ENCODE results near the gene OSBPL10. TPM values are rescaled to one million over a fixed set of nuclear protein-coding genes. Genes with fewer than 3 reads are reported as not detected.

The OSBPL10 gene
- total RNA-seq, 2 experiments from 2014 or later = 0.26 to 2.3 TPM

DNA sequence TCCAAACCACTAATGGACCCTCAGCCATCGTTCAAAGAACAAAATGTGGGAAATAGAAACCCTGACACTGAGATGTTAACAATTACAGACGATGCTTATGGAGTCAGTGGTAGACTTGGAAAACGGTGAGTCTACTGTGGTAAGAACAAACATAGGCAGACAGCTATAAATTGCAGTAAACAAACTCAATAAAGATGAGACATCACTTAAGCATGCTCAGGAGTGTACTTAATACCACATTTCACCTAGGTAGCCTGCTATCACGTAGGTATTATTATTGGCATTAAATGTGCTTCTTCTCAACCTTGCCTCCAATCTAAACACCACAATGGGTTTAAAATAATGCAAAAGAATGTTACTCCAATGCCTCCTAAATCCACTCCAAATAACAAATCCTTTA lies 2.5 kb downstream of the OSBPL10 start:
- ATAC-seq = no peak
- Mint-ChIP-seq H3K36me3 (no peaks in the 10 kb centered on the region), H3K4me3 (no peak overlapping the region), H3K9me3 (ENCODE audit: low read depth) (no peaks in the 10 kb centered on the region), H3K4me1 (peaks cover 20% of the 10 kb centered on the region), H3K27me3 (peaks cover 71% of the 10 kb centered on the region), H3K27ac (no peak overlapping the region)
- no peak for DNase-seq
- CTCF ChIA-PET = no interaction called here

DNA sequence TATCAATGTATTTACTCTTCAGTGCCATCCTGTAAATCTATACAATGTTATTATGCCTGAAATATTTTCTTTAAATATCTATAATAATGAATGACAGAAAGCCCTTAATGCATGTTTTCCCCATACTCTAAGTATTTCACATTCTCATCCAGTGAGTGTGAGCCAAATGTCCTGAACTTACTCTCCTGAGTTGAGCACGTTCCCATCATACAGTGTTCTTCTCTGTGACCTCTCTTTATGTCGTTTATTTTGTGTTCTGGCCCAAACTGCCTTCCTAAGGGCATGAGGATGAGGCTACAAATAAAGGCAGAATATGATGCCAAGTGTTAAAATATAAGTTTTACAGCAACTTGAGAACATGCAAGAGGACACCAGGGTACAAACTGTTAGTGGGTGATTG lies 3.3 kb downstream of the OSBPL10 start:
- Mint-ChIP-seq H3K4me1 (peaks cover 20% of the 10 kb centered on the region), H3K4me3 (no peak overlapping the region), H3K9me3 (ENCODE audit: low read depth) (no peaks in the 10 kb centered on the region), H3K27ac (no peak overlapping the region), H3K36me3 (no peaks in the 10 kb centered on the region), H3K27me3 (peaks cover 65% of the 10 kb centered on the region)
- CTCF ChIA-PET = no interaction called here
- ATAC-seq (no peak), DNase-seq (no peak)

DNA sequence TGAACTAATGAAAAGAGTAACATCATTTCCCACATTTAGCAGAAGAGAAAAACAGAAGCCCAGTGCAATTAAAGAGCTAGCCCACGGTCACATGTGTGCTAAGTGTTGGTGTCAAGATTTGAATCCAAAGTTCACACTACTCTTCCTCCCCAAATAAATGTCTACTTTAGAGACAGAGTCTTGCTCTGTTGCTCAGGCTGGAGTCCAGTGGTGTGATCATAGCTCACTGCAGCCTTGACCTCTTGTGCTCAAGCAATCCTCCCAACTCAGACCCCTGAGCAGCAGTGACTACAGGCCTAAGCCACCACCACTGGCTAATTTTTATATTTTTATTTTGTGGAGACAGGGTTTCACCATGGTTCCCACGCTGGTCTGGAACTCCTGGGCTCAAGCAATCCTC lies 4.8 kb downstream of the OSBPL10 start:
- Mint-ChIP-seq H3K36me3 (no peaks in the 10 kb centered on the region), H3K4me3 (no peak overlapping the region), H3K4me1 (peaks cover 20% of the 10 kb centered on the region), H3K27me3 (peaks cover 51% of the 10 kb centered on the region), H3K9me3 (ENCODE audit: low read depth) (no peaks in the 10 kb centered on the region), H3K27ac (no peak overlapping the region)
- DNase-seq (no peak), ATAC-seq (no peak)
- CTCF ChIA-PET = interaction anchor here (1.3 kb wide), 1 partner anchor 168 kb away, joined by 4 read pairs; no protein-coding TSS in a partner anchor

DNA sequence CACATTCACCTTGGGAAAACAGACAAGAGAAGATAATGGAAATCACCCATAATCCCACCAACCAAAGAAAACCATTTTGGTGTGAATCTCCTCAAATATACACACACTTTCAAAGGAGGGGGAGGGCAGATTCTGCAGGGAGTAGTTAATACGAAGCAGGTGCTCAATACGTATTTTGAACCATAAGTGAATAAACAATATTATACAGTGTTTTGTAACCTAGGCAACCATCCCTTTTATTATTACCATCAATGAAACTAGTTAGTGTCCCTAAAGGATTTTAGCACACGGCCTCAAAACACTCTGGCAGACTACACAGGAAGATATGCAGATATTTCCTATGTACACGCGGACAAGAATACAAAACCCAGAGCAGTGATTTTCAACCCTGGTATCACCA lies 6.1 kb downstream of the OSBPL10 start:
- H3K4me3 Mint-ChIP-seq = no peak overlapping the region
- peaks cover 14% of the 10 kb centered on the region for H3K4me1 Mint-ChIP-seq
- H3K27ac Mint-ChIP-seq = no peak overlapping the region
- DNase-seq = no peak
- no peaks in the 10 kb centered on the region for H3K36me3 Mint-ChIP-seq
- CTCF ChIA-PET = no interaction called here
- no peak for ATAC-seq
- peaks cover 45% of the 10 kb centered on the region for H3K27me3 Mint-ChIP-seq
- H3K9me3 Mint-ChIP-seq (ENCODE audit: low read depth) = no peaks in the 10 kb centered on the region

DNA sequence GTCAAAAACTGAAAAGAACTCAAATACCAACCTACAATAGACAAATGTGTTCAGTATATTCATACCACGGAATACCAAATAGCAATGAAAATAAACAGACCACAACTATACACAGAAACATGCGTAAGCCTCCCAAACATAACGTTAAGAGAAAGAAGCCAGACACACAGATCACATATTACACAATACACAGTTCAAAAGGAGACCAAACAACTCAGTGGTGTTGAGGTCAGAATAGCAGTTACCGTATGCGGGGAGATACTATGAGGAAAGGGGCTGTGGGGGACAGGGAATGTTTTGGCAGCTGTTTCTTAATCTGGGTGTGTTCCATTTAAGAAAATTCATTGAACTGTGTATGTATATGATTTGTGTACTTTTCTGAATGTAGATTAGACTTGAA lies 6.6 kb downstream of the OSBPL10 start:
- peaks cover 42% of the 10 kb centered on the region for H3K27me3 Mint-ChIP-seq
- CTCF ChIA-PET = no interaction called here
- H3K36me3 Mint-ChIP-seq = no peaks in the 10 kb centered on the region
- H3K9me3 Mint-ChIP-seq (ENCODE audit: low read depth) = no peaks in the 10 kb centered on the region
- no peak for ATAC-seq
- peaks cover 12% of the 10 kb centered on the region for H3K4me1 Mint-ChIP-seq
- DNase-seq = no peak
- no peak overlapping the region for H3K27ac Mint-ChIP-seq
- no peak overlapping the region for H3K4me3 Mint-ChIP-seq

DNA sequence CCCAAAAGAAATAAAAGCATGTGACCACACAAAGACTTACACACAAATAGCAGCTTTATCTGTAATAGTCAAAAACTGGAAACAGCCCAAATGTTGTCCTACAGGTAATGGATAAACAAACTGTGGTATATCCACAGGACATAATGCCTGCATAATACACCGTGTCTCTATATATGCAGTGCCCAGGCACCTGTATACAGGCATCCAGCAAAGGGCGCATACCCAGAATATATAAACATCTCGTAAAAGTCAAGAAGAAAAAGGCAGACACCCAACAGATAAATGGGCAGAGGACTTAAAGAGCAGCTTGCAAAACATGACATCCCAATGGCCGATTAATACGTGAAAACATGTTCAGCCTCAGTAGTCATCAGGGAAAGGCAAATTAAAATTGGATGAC lies 7.2 kb downstream of the OSBPL10 start:
- Mint-ChIP-seq H3K4me1 (peaks cover 5% of the 10 kb centered on the region), H3K36me3 (no peaks in the 10 kb centered on the region), H3K27ac (no peak overlapping the region), H3K4me3 (no peak overlapping the region), H3K27me3 (peaks cover 36% of the 10 kb centered on the region), H3K9me3 (ENCODE audit: low read depth) (no peaks in the 10 kb centered on the region)
- DNase-seq = no peak
- ATAC-seq = no peak
- CTCF ChIA-PET = no interaction called here

DNA sequence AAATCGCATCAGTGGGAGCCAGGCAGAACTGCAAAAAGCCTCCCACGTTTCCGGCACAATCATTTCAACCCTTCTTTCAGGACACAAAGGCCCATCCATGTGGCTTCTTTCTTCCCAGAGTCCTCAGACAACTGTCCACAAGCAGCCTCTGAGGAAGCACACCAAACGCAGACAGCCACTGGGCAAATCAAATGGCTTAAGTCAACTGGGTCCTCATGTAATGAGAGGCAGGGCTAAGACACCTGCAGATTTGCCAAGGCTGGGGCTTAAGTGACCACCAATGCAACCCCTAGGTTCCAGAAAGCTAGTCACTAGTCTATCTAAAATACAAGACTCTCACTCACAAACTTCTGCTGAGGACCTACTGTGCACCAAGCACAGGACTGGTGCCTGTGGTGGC lies 8.0 kb downstream of the OSBPL10 start:
- Mint-ChIP-seq H3K27ac (no peak overlapping the region), H3K36me3 (no peaks in the 10 kb centered on the region), H3K4me1 (peaks cover 4% of the 10 kb centered on the region), H3K4me3 (no peak overlapping the region), H3K27me3 (peaks cover 30% of the 10 kb centered on the region), H3K9me3 (ENCODE audit: low read depth) (no peaks in the 10 kb centered on the region)
- ATAC-seq (no peak), DNase-seq (no peak)
- CTCF ChIA-PET = no interaction called here

DNA sequence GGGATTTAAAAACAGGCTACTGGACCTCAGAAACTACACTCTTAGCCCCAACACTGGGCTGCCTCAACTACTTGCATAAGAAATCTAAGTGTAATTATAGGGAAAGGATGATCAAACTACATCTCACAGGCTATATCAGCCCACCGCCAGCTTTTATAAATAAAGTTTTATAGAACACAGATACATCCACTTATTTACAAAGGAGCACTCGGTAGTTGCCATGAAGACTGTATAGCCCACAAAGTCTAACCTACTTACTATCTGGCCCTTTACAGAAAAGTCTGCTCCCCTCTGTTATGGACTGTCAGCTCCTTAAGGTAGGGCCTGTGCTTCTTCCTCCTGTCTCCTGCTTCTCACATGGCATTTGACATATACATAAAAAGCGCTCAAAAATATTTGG lies 9.5 kb downstream of the OSBPL10 start:
- no peak overlapping the region for H3K4me3 Mint-ChIP-seq
- peaks cover 4% of the 10 kb centered on the region for H3K4me1 Mint-ChIP-seq
- no peak for DNase-seq
- CTCF ChIA-PET = no interaction called here
- no peaks in the 10 kb centered on the region for H3K36me3 Mint-ChIP-seq
- H3K27me3 Mint-ChIP-seq = peaks cover 22% of the 10 kb centered on the region
- no peak overlapping the region for H3K27ac Mint-ChIP-seq
- no peaks in the 10 kb centered on the region for H3K9me3 Mint-ChIP-seq (ENCODE audit: low read depth)
- ATAC-seq = no peak

DNA sequence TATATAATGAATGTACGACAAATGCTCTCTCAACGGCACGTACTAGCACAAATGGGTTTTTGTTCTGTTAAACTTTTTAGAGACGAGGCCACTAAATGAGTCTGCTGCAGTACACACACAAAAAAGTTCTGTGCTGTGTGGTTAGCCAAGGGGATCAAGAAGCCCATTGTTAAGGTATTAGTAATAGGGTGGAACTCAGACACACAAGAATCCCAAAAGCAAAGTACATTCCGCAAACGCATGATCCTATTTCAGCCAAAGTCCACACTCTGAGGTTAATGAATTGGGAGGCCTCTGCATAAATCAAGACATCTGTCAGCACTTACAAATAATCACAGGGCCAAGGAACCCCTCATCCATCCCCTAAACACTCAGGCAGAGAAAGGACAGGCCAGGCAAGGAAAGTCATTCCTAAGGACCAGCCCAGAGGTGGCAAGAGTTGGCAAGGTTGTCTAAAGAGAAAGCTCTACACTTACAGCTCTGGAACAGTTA lies 12.1 kb downstream of the OSBPL10 start:
- Mint-ChIP-seq H3K27me3 (peaks cover 11% of the 10 kb centered on the region), H3K4me1 (peaks cover 4% of the 10 kb centered on the region), H3K9me3 (ENCODE audit: low read depth) (no peaks in the 10 kb centered on the region), H3K4me3 (no peak overlapping the region), H3K27ac (no peak overlapping the region), H3K36me3 (no peaks in the 10 kb centered on the region)
- no peak for DNase-seq
- CTCF ChIA-PET = no interaction called here
- ATAC-seq = no peak

DNA sequence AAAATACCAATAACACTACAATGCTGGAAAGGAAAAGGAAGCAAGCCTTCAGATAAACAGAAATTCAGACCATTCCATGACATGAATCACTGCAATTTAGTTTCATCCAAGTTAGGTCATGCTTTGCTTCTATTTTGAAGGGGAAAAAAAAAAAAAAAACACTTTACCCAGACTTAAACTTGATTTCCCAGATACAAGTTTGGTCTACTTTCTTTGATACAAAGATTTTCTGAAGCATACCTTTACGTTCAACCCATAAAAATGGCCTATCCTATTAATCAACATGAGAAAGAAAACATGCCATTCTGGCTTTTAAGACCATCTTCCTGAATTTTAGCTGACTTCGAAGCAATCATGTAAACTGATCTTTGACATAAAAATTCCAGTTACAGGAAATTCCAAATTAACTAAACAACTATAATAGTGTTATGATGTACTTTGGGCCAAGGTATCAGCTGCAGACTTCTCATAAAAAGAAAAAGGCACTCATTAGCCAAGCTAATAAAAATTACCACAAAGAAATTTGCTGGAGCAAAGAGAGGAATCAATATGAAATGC lies 12.6 kb downstream of the OSBPL10 start:
- DNase-seq (no peak), ATAC-seq (no peak)
- Mint-ChIP-seq H3K9me3 (ENCODE audit: low read depth) (no peaks in the 10 kb centered on the region), H3K4me3 (no peak overlapping the region), H3K27ac (no peak overlapping the region), H3K4me1 (peaks cover 4% of the 10 kb centered on the region), H3K36me3 (no peaks in the 10 kb centered on the region), H3K27me3 (peaks cover 14% of the 10 kb centered on the region)
- CTCF ChIA-PET = no interaction called here

DNA sequence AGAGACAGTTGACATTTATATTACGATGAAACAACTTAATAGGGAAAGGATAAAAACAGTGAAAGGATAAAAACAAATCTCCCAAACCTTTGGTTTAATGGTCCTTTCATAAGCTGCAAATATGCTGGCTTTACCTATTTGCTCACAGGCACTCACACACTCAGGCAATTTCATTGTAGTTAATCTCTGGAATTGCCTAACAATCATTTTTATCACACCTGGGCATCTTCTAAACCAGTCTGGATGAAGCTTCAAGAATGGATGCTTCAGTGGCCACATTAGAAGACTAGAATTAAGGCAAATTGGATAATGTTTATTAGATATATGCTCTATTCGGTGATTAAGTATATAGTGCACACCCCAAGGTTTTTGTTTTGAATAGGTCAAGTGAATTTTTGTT lies 13.5 kb downstream of the OSBPL10 start:
- no peak overlapping the region for H3K4me3 Mint-ChIP-seq
- H3K36me3 Mint-ChIP-seq = no peaks in the 10 kb centered on the region
- H3K4me1 Mint-ChIP-seq = peaks cover 8% of the 10 kb centered on the region
- H3K27ac Mint-ChIP-seq = no peak overlapping the region
- H3K27me3 Mint-ChIP-seq = peaks cover 14% of the 10 kb centered on the region
- DNase-seq (no peak), ATAC-seq (no peak)
- CTCF ChIA-PET = interaction anchor here (1.1 kb wide), 1 partner anchor 389 kb away, joined by 3 read pairs; no protein-coding TSS in a partner anchor
- H3K9me3 Mint-ChIP-seq (ENCODE audit: low read depth) = no peaks in the 10 kb centered on the region

DNA sequence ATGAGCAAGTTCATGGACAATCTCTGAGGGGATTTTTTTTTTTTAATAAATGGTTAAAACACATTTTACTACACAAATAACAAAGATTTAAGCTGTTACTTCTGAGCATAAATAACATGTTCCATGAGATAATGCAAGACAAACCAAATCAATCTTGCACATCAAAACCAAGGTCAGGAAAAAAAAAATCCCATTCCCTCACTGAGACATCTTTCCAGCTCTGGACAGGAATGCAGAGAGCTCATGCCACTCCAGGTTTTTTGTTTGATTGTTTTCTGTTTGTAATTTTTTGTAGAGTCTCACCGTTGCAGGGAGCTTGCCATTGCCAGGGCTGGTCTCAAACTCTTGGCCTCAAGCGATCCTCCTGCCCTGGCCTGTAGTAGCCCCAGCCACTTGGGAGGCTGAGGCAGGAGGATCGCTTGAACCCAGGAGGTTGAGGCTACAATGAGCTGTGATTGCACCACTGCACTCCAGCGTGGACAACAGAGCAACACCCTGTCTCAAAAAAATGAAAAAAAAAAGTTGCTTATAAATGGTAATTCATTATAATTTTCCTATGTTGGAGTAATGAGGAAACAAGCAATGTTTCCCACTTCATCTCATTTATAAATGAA lies 14.0 kb downstream of the OSBPL10 start:
- Mint-ChIP-seq H3K9me3 (ENCODE audit: low read depth) (no peaks in the 10 kb centered on the region), H3K4me3 (no peak overlapping the region), H3K36me3 (no peaks in the 10 kb centered on the region), H3K4me1 (peaks cover 4% of the 10 kb centered on the region), H3K27ac (no peak overlapping the region), H3K27me3 (peaks cover 14% of the 10 kb centered on the region)
- DNase-seq = no peak
- no peak for ATAC-seq
- CTCF ChIA-PET = interaction anchor here (1.1 kb wide), 1 partner anchor 390 kb away, joined by 3 read pairs; no protein-coding TSS in a partner anchor

DNA sequence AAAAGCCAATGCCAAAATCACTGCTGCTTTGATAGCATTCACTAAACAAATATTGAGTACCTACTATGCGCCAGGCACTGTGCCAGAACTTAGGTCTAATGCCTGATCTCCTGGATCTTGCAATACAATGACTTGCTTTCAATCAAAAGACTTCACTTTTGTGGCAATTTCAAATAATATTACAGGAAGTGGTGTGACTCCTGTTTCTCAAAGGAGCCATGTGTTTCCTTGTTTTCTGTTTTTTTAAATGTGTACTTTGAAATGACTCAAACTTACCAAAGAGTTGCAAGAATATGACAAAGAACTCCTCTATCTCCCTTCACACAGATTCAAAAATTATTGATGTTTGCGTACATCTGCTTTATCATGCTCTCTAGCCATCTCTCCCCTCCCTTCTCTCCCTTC lies 18.3 kb downstream of the OSBPL10 start:
- Mint-ChIP-seq H3K27me3 (peaks cover 14% of the 10 kb centered on the region), H3K4me3 (no peak overlapping the region), H3K9me3 (ENCODE audit: low read depth) (no peaks in the 10 kb centered on the region), H3K27ac (no peak overlapping the region), H3K4me1 (peaks cover 4% of the 10 kb centered on the region), H3K36me3 (no peaks in the 10 kb centered on the region)
- CTCF ChIA-PET = no interaction called here
- ATAC-seq (no peak), DNase-seq (no peak)

DNA sequence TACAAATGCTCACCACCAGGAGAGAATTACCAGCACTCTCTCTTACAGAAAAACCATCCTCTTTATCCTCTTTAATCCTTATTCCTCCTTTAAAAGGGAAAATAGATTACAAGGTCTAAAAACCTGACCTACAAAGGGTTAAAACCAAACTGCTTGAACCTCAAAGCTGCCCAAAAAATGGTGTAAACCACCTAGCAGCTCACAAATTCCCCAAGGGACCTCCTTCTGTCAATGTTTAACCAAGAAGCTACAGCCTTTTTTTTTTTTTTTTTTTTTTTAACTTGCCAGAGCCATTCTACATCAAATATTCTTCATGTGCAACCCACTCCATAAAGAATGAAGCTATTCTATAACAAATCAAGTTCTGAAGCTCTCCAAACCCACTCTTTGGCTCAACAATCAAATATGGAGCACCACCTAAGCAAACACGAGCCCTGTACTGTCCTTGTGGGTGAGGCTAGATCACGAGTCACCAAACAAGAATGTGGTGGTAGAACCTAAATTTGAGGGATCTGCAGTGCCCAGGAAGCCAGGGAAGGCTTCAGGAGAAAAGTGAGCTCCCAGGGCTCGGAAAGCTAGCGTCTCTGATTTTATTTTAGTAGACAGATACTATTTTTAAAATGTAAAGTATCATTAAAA lies 20.1 kb downstream of the OSBPL10 start:
- H3K27me3 Mint-ChIP-seq = peaks cover 10% of the 10 kb centered on the region
- H3K4me3 Mint-ChIP-seq = no peak overlapping the region
- no peak for ATAC-seq
- H3K36me3 Mint-ChIP-seq = no peaks in the 10 kb centered on the region
- CTCF ChIA-PET = no interaction called here
- no peaks in the 10 kb centered on the region for H3K9me3 Mint-ChIP-seq (ENCODE audit: low read depth)
- H3K4me1 Mint-ChIP-seq = peaks cover 4% of the 10 kb centered on the region
- no peak overlapping the region for H3K27ac Mint-ChIP-seq
- DNase-seq = no peak
